Stomach (tissue), 9 donors: ENCODE data around the gene KRTAP10-4. TPM values are rescaled to one million over a fixed set of nuclear protein-coding genes. Genes with fewer than 3 reads are reported as not detected.

Source experiments
- DNase-seq, 2 donors: peaks; one replicate each; pipeline versions ENCODE4 v3.0.0 to v3.0.0-alpha.2; 2013 to 2019
- H3K27ac ChIP-seq, 5 donors: fragments of 200-600 bp in 4 of 5; sonication (generic) in 4 of 5; one replicate each; pipeline ENCODE4 v1.5.1; 2013 to 2019; ENCODE audit warnings: mild to moderate bottlenecking in 1 of 5, moderate library complexity in 1 of 5
- H3K27me3 ChIP-seq, 3 donors: fragments of 200-600 bp; sonication (generic); one replicate each; pipeline ENCODE4 v1.5.1; 2017 to 2019; ENCODE audit warnings: mixed run types in 1 of 3
- H3K36me3 ChIP-seq, 4 donors: fragments of 200-600 bp; sonication (generic); 1 replicate in 3 of 4; 2 replicates in 1 of 4; pipeline ENCODE4 v1.5.1; 2016 to 2019
- H3K4me1 ChIP-seq, 4 donors: fragments of 200-600 bp; sonication (generic); one replicate each; pipeline ENCODE4 v1.5.1; 2016 to 2019
- H3K4me3 ChIP-seq, 4 donors: fragments of 200-600 bp; sonication (generic) in 3 of 4; one replicate each; pipeline ENCODE4 v1.5.1; 2016 to 2019; ENCODE audit warnings: mild to moderate bottlenecking in 1 of 4
- H3K9me3 ChIP-seq, 4 donors: fragments of 200-600 bp; sonication (generic); one replicate each; pipeline ENCODE4 v1.5.1; 2016 to 2019
- EP300 ChIP-seq: sonication (generic); formaldehyde crosslinking; IDR thresholded peaks from one replicate; pipeline ENCODE4 v1.6.1; 2017; ENCODE audit warnings: antibody characterized with exemption
- POLR2A ChIP-seq, 4 donors: fragments of 450-650 bp; IDR thresholded peaks; one replicate each; pipeline ENCODE4 v1.6.1; 2016; ENCODE audit warnings: antibody characterized with exemption in 4 of 4, control low read depth in 2 of 4, mild to moderate bottlenecking in 1 of 4, moderate library complexity in 1 of 4
- POLR2AphosphoS5 ChIP-seq, 3 donors: sonication (generic); formaldehyde crosslinking; IDR thresholded peaks; one replicate each; pipeline ENCODE4 v1.6.1; 2016; ENCODE audit warnings: antibody characterized with exemption in 3 of 3
- WGBS, 5 donors: extraction: QIAGEN DNeasy Blood & Tissue Kit in 3 of 5; methylation state at CpG; one replicate each; pipeline versions ENCODE4 v1.1.5 to v1.1.7; 2013 to 2018; 5-methylcytosine and 5-hydroxymethylcytosine counted together
- intact Hi-C: fragments of 100-400 bp; cut with DNase I; formaldehyde crosslinking; loops from one replicate; pipeline ENCODE4 v1.15.1; 2023; ENCODE audit warnings: low total_unique reads
- polyA plus RNA-seq, 3 donors: library from polyadenylated mRNA; stranded (reverse); fragments of 200-250 nt; gene quantifications; one replicate each; pipeline ENCODE4 v1.2.3, GENCODE V29; 2013
- total RNA-seq, 5 donors: library from RNA; depleted of rRNA; stranded (reverse); fragments of >200 nt; gene quantifications; one replicate each; pipeline versions ENCODE4 v1.1.0 to v1.2.3, GENCODE V29; 2014 to 2016
- TF ChIP-seq, protein P1 (sequence below), 7 experiments: fragments of 450-650 bp in 4 of 7; fragments of 200-600 bp in 3 of 7; sonication (generic) in 3 of 7; IDR thresholded peaks; one replicate each; pipeline ENCODE4 v1.5.1; 2016 to 2019; ENCODE audit warnings: antibody characterized with exemption in 7 of 7, control low read depth in 2 of 7, mild to moderate bottlenecking in 1 of 7
- donor health status: healthy with polysubstance abuse.
- donor health status: Bipolar disorder and iron deficiency.
- donor health status: healthy.

The KRTAP10-4 gene
- total and polyA plus RNA-seq, 8 donors, result not detected

DNA sequence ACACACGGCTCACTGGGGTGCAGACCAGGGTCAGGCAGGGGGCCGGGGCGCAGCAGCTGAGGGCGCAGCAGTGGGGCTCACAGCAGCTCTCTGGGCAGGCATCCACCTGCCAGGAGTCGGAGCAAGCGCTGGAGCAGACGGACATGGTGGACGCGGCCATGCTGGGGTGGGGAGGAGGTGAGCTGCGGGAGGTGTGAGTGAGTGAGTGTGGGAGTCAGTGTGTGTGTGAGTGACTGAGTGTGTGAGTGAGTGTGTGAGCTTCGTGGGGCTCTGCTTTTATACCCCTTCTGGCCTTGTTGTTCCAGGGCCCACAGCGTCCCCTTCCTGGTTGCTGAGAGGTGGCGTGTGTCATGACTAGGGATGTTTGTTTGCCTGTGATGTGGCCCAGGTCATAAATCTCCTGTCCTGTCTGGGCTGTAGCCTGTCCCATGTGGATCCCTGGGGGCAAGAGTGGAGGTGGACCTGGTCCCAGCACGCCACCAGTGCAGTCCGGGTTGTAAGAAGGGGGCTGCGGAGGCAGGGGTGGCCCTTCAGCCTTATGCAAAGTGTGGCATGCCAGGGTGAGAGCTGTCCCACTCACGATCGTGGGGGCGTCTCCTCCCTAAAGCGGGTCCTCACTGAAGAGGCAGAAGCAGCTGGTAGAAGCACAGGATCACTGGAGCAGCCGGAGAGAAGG, 33.4 kb upstream of the KRTAP10-4 start, which contains the start of gene KRTAP10-1:
TSS of gene KRTAP10-1 (minus strand) at position 205 of the 676 bp plus-strand sequence. CDS start at position 160, 45 bp downstream.
- Histone ChIP-seq H3K27me3 (peaks cover 0 to 31% (median 6%) of the 10 kb centered on the region in 3 donors), H3K4me3 (no peak within 1 kb of the TSS), H3K9me3 (peaks cover 0 to 22% (median 8%) of the 10 kb centered on the region in 4 donors), H3K36me3 (no peaks in the 10 kb centered on the region), H3K27ac (no peak within 1 kb of the TSS), H3K4me1 (no peaks in the 10 kb centered on the region)
- TF ChIP-seq POLR2AphosphoS5 (IDR thresholded peaks at IDR 0.05) (no peak), POLR2A (IDR thresholded peaks at IDR 0.05) (no peak), EP300 (no peak)
- TF ChIP-seq, protein P1, sequence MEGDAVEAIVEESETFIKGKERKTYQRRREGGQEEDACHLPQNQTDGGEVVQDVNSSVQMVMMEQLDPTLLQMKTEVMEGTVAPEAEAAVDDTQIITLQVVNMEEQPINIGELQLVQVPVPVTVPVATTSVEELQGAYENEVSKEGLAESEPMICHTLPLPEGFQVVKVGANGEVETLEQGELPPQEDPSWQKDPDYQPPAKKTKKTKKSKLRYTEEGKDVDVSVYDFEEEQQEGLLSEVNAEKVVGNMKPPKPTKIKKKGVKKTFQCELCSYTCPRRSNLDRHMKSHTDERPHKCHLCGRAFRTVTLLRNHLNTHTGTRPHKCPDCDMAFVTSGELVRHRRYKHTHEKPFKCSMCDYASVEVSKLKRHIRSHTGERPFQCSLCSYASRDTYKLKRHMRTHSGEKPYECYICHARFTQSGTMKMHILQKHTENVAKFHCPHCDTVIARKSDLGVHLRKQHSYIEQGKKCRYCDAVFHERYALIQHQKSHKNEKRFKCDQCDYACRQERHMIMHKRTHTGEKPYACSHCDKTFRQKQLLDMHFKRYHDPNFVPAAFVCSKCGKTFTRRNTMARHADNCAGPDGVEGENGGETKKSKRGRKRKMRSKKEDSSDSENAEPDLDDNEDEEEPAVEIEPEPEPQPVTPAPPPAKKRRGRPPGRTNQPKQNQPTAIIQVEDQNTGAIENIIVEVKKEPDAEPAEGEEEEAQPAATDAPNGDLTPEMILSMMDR (IDR thresholded peaks at IDR 0.05), result no peak
- DNase-seq, result no peak
- WGBS, 5 donors, result 70 to 78% (median 73%) methylated on average over 16 to 21 of the region's 21 CpGs
- intact Hi-C loops, result no loop called here

DNA sequence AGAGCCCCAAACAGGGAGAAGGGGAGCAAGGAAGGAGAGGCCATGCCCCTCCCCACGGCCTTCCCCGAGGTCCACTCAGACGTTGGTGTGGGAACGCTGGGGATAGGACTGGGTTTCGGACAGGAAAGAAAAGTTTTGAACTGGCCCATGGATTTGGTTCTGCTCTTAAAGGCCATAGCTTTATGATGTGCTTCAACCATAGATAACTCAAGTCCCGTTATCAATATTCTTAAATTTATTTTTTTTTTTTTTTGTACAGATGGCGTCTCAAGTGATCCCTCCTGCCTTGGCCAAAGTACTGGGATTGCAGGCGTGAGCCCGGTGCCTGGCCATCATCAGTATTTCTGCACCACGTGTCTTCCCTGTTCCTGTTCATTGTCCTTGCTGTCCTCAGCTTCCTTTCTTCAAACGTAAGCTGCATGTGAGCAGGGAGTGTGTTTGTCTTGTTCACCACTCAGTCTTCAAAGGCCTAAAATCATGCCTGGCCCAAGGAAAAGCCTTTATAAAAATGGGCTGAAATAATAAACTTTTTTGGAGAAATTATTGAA, 32.7 kb upstream of the KRTAP10-4 start:
- WGBS, 5 donors, result 76 to 84% (median 83%) methylated on average over 11 of the region's 11 CpGs
- Histone ChIP-seq H3K4me1 (no peaks in the 10 kb centered on the region), H3K4me3 (no peak overlapping the region), H3K27ac (no peak overlapping the region), H3K9me3 (peaks cover 0 to 22% (median 8%) of the 10 kb centered on the region in 4 donors), H3K36me3 (no peaks in the 10 kb centered on the region), H3K27me3 (peaks cover 0 to 31% (median 6%) of the 10 kb centered on the region in 3 donors)
- no peak for DNase-seq
- TF ChIP-seq POLR2A (IDR thresholded peaks at IDR 0.05) (no peak), EP300 (no peak), POLR2AphosphoS5 (IDR thresholded peaks at IDR 0.05) (no peak)
- TF ChIP-seq, protein P1 (IDR thresholded peaks at IDR 0.05), result no peak
- intact Hi-C loops, result no loop called here

DNA sequence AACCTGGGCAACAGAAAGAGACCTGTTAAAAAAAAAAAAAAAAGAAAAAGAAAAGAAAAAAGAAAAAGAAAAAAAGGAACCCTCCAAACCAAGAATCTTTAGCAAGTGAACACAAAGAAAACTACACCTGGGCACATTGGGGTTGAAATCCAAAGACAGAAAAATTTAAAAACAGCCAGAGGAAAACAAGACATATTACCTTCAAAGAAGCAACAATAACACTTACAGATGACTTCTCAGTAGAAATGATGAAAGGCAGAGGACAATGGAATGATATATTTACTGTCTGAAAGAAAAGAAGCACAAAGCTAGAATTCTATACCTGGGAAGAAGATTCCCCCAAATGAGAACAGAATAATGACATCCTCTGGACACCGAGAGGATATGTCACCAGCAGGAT, 30.8 kb upstream of the KRTAP10-4 start:
- no peaks in the 10 kb centered on the region for H3K4me1 ChIP-seq
- H3K9me3 ChIP-seq, result peaks cover 0 to 31% (median 13%) of the 10 kb centered on the region in 4 donors
- no peak overlapping the region for H3K4me3 ChIP-seq
- DNase-seq, result no peak
- intact Hi-C loops, result no loop called here
- peaks cover 0 to 31% (median 6%) of the 10 kb centered on the region in 3 donors for H3K27me3 ChIP-seq
- H3K36me3 ChIP-seq, result no peaks in the 10 kb centered on the region
- WGBS, 5 donors, result 75 to 90% (median 84%) methylated on average over 1 of the region's 1 CpG
- TF ChIP-seq, protein P1 (IDR thresholded peaks at IDR 0.05), result no peak
- TF ChIP-seq POLR2AphosphoS5 (IDR thresholded peaks at IDR 0.05) (no peak), POLR2A (IDR thresholded peaks at IDR 0.05) (no peak), EP300 (no peak)
- H3K27ac ChIP-seq, result no peak overlapping the region

DNA sequence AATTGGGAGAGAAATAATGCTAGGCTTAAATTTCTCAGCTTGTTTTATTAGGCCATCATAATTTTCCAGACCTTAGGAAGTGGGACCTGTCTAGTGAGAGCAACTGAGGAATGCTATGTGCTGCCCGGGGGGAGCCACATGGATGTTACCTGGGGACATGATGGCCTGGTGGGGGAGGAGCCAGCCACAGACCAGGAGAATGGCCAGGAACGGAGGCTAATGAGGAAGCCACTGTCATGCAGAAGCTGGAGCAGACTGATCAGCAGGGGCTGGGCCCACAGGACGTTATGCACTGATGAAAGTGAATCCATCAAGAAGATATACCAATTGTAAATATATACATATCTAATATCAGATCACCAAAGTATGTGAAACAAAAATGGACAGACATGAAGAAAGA, 29.0 kb upstream of the KRTAP10-4 start:
- H3K4me3 ChIP-seq, result no peak overlapping the region
- H3K27ac ChIP-seq, result no peak overlapping the region
- peaks cover 0 to 31% (median 13%) of the 10 kb centered on the region in 4 donors for H3K9me3 ChIP-seq
- TF ChIP-seq POLR2A (IDR thresholded peaks at IDR 0.05), result no peak
- no peak for DNase-seq
- H3K36me3 ChIP-seq, result no peaks in the 10 kb centered on the region
- H3K27me3 ChIP-seq, result peaks cover 0 to 22% (median 5%) of the 10 kb centered on the region in 3 donors
- intact Hi-C loops, result no loop called here
- H3K4me1 ChIP-seq, result peaks cover 0 to 9% (median 9%) of the 10 kb centered on the region in 4 donors
- WGBS, 5 donors, result 52 to 79% (median 74%) methylated on average over 3 of the region's 3 CpGs
